A549 (cell line): Measurements from ENCODE around the gene MAP3K19.

Experiments used
- CTCF ChIP-seq: fragments of >200 bp; sonication (Bioruptor Twin); formaldehyde crosslinking; IDR thresholded peaks from 3 replicates; pipeline ENCODE4 v1.5.1; 2016
- NR3C1 ChIP-seq: fragments of >200 bp; sonication (Bioruptor Twin); formaldehyde crosslinking; IDR thresholded peaks from 3 replicates; pipeline ENCODE4 v1.6.1; 2017

- TF ChIP-seq CTCF (no peak), NR3C1 (no peak)
Measured at GRCh38 chr2:134975281-134976009, 71.8 kb downstream of the MAP3K19 start.
